Ramos (cell line): ENCODE measurements around the gene CSGALNACT2.
"Not testable (repeated sequence)": the region's sequence is repeated elsewhere in the genome, so short reads cannot be mapped to it uniquely, and the experiment has no call there.

Experiments used
- in situ Hi-C: fragments of 300-500 bp; cut with MboI; formaldehyde crosslinking; loops from one replicate; pipeline ENCODE4 v1.14.3; 2022; ENCODE audit warnings: low sequenced_read_pairs; ENCODE audit not compliant: unreplicated experiment

Gene CSGALNACT2

DNA sequence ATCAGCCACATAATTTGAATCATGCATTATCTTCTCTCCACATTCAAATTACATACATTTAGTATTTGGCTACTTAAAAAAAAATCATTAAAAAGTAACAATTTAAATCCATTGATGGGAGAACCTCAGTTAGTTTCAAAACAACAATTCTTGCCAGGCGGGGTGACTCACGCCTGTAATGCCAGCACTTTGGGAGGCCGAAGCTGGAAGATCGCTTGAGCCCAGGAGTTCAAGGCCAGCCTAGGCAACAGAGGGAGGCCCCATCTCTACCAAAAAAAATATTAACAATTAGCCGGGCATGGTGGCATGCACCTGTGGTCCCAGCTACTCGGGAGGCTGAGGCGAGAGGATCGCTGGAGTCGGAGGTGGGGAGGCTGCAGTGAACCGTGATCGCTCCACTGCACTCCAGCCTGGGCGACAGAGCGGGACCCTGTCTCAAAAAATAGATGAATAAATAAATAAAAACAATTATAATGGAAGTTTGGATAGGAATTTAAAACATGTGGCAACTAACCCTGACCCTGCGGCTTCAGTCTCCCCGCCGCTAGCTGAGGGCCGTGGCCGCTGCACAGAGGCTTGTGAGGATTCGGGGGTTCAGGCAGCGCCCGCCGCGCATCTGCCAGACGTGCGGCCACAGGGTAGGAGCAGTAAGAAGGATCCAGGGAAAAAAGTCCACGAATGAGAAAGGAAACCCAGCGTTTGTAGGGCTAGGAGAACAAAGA is 1.1 kb upstream of the CSGALNACT2 start:
- in situ Hi-C loops: no loop called here

DNA sequence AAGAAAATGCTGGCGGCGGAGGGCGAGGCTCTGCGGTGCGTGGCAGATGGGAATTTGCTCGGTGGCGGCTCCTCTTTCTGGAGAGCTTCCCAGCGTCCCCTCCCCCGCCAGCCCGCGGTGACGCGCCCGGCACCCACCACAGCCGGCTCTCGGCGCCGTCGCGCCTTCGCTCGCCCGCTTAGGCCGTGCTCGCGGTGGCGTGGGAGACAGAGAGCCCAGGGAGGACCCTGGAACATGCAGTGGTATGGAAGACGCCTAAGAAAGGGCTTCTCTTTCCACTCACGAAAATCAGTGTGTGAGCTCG is 576 bp upstream of the CSGALNACT2 start:
- in situ Hi-C loops: no loop called here

DNA sequence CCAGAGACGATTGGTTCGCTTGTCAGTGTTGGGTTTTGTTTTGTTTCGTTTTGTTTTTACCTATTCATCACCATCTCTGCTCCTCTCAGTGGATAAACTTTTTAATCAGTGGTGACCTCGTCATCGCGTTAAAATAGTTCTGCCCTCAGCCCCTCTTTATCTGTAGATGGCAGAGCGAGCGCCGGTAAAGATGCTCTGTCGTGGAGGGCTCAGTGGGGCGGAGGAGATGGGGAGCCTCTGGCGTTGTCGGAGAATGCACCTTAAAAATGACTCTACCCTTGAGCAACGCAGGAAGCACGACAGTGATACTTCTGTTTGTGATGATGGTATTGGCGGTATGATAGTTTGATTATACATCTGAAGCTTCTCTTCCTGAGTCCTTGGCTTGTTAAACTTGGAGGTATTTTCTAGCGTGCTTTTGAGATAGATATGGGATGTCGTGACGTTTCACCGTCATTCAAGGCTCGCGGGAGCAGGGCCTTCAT is 554 bp downstream of the CSGALNACT2 start:
- in situ Hi-C loops: no loop called here

GRCh38 chr10:43141421-43141820 is 3.2 kb downstream of the CSGALNACT2 start:
- in situ Hi-C loops: no loop called here

- in situ Hi-C loops: no loop called here
Measured at GRCh38 chr10:43145311-43145710, 7.1 kb downstream of the CSGALNACT2 start.

DNA sequence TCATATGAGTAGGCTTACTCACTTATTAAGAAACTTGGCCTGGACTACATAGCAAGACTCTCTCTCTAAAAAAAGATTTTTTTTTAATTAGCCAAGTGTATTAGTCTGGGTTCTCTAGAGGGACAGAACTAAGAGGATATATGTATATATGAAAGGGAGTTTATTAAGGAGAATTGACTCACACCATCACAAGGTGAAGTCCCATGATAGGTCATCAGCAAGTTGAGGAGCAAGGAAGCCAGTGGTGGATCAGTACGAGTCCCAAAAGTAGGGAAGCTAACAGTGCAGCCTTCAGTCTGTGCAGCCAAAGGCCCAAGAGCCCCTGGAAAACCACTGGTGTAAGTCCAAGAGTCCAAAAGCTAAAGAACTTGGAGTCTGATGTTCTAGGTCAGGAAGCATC is 7.7 kb downstream of the CSGALNACT2 start:
- in situ Hi-C loops: not testable (repeated sequence)

DNA sequence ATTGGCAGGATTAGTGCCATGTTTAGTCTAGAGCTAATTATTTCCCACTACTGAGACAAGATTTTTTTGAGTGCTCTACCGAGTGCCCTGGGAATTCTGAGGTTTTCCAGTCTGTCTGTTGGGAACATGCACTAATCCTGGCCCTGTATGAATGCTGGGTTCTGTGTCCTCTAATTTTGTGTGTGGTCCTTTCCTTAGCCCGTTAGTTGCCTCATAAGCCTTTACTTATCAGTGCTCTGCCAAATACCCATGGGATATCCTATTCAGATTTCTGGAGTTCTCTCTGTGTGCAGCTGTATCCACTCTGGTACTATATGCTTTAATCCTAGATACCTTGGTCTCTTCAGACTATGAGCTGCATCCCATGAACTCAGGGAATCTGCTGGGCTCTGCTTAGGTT is 13.1 kb downstream of the CSGALNACT2 start:
- in situ Hi-C loops: no loop called here

DNA sequence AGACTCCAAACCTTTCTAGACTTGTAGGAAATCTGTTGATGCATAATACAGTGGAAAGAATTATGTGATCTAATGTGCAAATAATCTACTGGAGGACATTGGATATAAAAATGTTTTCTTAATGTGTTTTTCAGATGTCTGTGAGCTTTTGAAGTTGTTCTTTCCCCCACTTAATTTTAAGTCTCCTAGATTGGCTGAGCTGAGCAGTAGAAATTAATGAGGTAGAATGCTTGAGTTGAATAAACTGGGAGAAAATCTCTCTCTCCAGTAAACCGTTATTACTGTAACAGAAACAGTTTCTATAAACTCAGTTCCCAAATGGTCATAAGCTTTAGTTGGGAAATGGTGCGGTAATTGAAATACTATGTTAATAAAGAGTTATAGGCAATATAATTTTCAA is 15.7 kb downstream of the CSGALNACT2 start:
- in situ Hi-C loops: no loop called here

- in situ Hi-C loops: no loop called here
Measured at GRCh38 chr10:43155221-43155620, 17.0 kb downstream of the CSGALNACT2 start.

DNA sequence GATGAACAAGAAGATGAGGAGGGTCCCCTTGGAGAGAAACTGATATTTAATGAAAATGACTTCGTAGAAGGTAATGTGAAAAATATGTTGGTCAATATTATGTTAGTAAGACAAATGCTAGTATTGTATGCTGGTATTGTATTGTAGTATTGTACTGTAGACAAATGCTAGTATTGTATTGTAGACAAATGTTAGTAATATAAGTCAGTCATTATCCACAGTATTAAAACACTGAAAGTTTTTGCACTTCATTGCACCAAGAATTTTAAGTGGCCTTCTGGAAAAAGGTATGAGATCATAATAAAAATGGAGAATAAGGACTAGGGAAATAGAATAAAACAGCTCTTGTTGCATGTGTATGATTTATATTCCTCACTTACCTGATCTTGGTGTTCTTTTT is 17.5 kb downstream of the CSGALNACT2 start:
- in situ Hi-C loops: no loop called here

DNA sequence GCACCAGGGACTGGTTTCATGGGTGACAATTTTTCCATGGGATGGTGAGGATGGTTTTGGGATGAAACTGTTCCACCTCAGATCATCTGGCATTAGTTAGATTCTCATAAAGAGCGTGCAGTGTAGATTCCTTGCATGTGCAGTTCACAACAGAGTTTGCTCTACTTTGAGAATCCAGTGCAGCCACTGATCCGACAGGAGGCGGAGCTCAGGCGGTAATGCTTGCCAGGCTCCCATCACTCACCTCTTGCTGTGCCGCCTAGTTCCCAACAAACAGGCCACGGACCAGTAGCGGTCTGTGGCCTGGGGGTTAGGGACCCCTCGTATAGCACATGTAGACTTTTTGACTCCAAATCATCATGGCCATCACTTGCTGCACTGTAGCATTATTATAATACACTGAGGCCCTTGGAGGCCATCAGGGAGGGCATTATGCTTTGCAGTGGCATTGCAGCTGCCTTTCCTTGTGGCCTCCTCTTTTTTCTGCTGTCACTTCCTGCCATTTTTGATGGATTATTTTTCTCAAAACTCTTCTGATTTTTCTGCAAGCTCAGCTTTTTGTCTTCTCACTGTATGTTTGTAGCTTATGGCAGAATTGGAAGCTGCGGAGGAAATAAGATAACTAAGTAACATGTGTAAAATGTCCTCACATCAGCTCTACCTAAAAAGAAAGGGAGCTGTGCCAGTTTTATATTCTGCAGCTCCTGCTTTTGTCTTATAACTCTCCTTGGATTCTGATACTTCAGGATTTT is 18.5 kb downstream of the CSGALNACT2 start:
- in situ Hi-C loops: no loop called here

DNA sequence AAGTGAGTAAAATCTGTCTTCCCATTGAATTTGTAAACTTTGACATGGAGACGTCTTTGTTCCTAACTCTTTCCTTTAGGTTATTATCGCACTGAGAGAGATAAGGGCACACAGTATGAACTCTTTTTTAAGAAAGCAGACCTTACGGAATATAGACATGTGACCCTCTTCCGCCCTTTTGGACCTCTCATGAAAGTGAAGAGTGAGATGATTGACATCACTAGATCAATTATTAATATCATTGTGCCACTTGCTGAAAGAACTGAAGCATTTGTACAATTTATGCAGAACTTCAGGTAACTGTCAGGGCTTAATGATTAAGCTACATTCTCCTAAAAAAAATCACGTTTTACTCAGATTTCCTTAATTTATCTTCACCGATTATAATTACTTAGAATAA is 20.4 kb downstream of the CSGALNACT2 start:
- in situ Hi-C loops: no loop called here

- in situ Hi-C loops: no loop called here
Measured at GRCh38 chr10:43160046-43160920, 22.0 kb downstream of the CSGALNACT2 start.

DNA sequence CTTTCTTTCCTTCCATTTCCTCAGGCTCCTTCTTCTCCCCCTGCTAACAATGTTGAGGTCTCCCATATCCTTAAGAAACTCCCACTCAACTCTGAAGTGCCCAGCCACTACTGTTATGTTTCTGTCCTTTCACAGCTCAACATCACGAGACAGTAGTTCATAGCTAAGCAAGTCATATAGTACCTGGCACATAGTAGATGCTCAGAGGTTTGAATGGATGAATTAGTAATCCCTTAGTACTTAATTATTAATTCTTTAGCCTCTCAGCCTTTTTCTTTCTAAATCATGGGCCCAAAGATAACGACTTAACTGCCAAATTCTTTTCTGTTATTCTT is 22.6 kb downstream of the CSGALNACT2 start:
- in situ Hi-C loops: no loop called here

- in situ Hi-C loops: no loop called here
Measured at GRCh38 chr10:43162604-43163003, 24.4 kb downstream of the CSGALNACT2 start.

- in situ Hi-C loops: no loop called here
Measured at GRCh38 chr10:43166207-43166879, 28.1 kb downstream of the CSGALNACT2 start.

DNA sequence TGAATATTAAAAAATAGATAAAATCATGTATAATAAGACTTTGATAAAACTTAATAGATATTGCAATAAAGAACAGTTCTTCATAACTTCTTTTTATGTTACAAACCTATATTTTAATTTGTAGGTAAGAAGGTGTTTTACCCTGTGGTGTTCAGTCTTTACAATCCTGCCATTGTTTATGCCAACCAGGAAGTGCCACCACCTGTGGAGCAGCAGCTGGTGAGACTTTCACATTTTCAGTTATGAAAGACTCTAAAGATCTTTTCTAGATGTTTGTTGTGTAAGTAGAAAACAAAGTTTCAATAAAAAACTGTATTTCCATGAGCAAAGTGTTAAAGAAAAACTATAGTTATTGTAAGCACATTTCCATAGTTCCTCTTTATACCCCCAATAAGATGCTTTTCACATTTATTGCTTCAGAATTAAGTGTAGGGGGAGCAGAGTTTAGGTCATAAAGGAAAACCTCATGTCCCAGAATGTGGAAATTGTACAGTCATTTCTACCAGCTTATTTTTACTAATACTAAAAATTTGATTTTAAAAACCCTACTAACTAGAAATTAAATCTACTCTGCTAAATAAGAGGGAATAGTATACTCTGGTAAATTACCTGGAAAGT is 28.7 kb downstream of the CSGALNACT2 start:
- in situ Hi-C loops: no loop called here

DNA sequence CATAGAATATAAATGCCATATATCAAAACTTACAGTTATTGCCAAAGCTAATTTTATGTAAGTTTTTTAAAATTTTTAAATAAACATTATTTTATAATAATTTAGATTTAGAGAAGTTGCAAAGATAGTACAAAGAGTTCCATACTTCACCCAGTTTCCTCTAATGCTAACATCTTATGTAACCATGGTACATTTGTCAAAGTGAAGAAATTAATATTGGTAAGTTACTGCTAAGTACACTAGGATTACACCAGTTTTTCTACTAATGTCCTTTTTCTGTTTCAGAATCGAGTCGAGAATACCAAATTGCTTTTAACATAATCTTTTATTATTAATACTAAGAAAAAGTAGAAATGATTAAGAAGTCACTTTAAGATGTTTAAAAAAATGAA is 29.2 kb downstream of the CSGALNACT2 start:
- in situ Hi-C loops: no loop called here

GRCh38 chr10:43170491-43170890 is 32.2 kb downstream of the CSGALNACT2 start:
- in situ Hi-C loops: no loop called here

GRCh38 chr10:43172645-43173044 is 34.4 kb downstream of the CSGALNACT2 start:
- in situ Hi-C loops: no loop called here
